Measurements from ENCODE around the gene SLC45A2. TPM values are rescaled to one million over a fixed set of nuclear protein-coding genes. Genes with fewer than 3 reads are reported as not detected.
"Not testable (repeated sequence)": the region's sequence is repeated elsewhere in the genome, so short reads cannot be mapped to it uniquely, and the experiment has no call there.

The SLC45A2 gene
- total RNA-seq, 2 experiments from 2014 or later = not detected

DNA sequence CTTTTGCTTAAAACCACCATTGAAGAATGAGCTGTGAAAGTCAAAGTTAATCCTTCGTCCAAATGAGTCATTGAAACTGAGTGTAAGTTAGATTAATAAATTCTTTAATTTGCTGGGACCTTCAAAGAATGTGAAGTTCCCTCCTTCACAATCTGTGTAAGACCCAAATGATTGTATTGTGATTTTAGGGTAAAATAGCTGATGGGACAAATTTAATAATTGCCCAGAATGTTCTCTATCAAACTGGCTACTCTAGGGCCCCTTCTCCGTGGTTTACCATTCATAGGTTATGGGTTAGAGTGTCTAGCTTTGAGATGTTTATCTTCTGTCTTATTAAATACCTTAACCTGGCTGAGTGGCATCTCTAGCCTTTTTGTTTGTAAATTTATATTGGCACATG lies 46.6 kb upstream of the SLC45A2 start:
- TF ChIP-seq, protein P1, sequence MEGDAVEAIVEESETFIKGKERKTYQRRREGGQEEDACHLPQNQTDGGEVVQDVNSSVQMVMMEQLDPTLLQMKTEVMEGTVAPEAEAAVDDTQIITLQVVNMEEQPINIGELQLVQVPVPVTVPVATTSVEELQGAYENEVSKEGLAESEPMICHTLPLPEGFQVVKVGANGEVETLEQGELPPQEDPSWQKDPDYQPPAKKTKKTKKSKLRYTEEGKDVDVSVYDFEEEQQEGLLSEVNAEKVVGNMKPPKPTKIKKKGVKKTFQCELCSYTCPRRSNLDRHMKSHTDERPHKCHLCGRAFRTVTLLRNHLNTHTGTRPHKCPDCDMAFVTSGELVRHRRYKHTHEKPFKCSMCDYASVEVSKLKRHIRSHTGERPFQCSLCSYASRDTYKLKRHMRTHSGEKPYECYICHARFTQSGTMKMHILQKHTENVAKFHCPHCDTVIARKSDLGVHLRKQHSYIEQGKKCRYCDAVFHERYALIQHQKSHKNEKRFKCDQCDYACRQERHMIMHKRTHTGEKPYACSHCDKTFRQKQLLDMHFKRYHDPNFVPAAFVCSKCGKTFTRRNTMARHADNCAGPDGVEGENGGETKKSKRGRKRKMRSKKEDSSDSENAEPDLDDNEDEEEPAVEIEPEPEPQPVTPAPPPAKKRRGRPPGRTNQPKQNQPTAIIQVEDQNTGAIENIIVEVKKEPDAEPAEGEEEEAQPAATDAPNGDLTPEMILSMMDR (conservative IDR thresholded peaks at IDR 0.05; ENCODE audit: low read length) = no peak
- no peak for TF ChIP-seq EZH2phosphoT487 (IDR thresholded peaks at IDR 0.05; ENCODE audit: borderline replicate concordance, low read depth, low read length)
- CTCF ChIA-PET (ENCODE audit: unreplicated experiment) = no interaction called here

DNA sequence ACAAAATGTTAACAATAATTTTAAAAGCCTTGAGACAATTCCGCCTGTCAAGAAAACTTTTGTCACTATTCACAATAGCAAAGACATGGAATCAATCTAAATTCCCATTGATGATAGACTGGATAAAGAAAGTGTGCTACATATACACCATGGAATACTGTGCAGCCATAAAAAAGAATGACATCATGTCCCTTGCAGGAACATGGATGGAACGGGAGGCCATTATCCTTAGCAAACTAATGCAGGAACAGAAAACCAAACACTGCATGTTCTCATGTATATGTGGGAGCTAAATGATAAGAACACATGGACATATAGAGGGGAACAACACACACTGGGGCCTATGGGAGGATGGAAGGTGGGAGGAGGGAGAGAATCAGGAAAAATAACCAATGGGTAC lies 46.1 kb upstream of the SLC45A2 start:
- H3K36me3 ChIP-seq (ENCODE audit: insufficient read depth, low read length); DNase-seq (ENCODE audit: low spot score); POLR2A ChIA-PET; H4K20me1 ChIP-seq (ENCODE audit: insufficient read depth, low read length); BruUV-seq (replicated peaks); H3K4me2 ChIP-seq (ENCODE audit: low read length); H2AFZ ChIP-seq (ENCODE audit: low read length); H3K9me3 ChIP-seq (ENCODE audit: low read length); intact Hi-C loops (cut with micrococcal nuclease; ENCODE audit: unreplicated experiment); H3K9me2 ChIP-seq (ENCODE audit: insufficient read depth, low read length); H3K4me3 ChIP-seq (ENCODE audit: low read depth, low read length, poor library complexity, severe bottlenecking); H3K79me2 ChIP-seq (ENCODE audit: insufficient read depth, low read depth, low read length); H3K4me1 ChIP-seq (ENCODE audit: insufficient read depth, low read length, poor library complexity, severe bottlenecking); H3K27ac ChIP-seq (ENCODE audit: low read depth, low read length, poor library complexity, severe bottlenecking); CTCF ChIA-PET (ENCODE audit: unreplicated experiment): not testable (repeated sequence)

More for the DNA sequence above, 46.6 kb upstream of the SLC45A2 start:
- Histone ChIP-seq H3K4me2 (ENCODE audit: low read length) (no peak overlapping the region), H4K20me1 (ENCODE audit: insufficient read depth, low read length) (no peaks in the 10 kb centered on the region), H3K9me3 (ENCODE audit: low read length) (no peaks in the 10 kb centered on the region), H3K4me1 (ENCODE audit: insufficient read depth, low read length, poor library complexity, severe bottlenecking) (no peaks in the 10 kb centered on the region), H3K9me2 (ENCODE audit: insufficient read depth, low read length) (no peaks in the 10 kb centered on the region), H3K4me3 (ENCODE audit: low read depth, low read length, poor library complexity, severe bottlenecking) (no peak overlapping the region), H3K27ac (ENCODE audit: low read depth, low read length, poor library complexity, severe bottlenecking) (no peak overlapping the region), H3K79me2 (ENCODE audit: insufficient read depth, low read depth, low read length) (no peaks in the 10 kb centered on the region), H2AFZ (ENCODE audit: low read length) (no peak overlapping the region), H3K36me3 (ENCODE audit: insufficient read depth, low read length) (no peaks in the 10 kb centered on the region)
- intact Hi-C loops (cut with micrococcal nuclease; ENCODE audit: unreplicated experiment) = no loop called here
- no TSS peak for BruUV-seq (replicated peaks)
- POLR2A ChIA-PET = no interaction called here
- DNase-seq (ENCODE audit: low spot score) = no peak

DNA sequence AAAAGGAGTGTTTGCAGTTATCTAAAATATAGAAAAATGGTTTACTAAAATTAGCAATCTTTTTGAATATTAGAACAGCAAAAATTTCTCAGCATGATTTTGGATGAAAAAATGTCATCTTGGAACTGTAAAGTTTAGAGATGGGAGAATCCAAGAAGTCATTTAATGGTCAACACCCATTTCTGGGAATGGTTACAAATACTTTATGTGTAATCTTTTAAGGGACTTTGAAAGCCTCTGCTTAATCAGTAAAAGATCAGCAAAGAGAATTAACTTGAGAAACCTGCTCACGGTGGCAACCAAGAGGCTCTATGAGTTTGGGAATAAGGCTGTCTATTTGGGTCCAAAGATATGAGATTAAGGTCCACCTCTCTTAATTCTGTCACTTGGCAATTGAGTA lies 45.6 kb upstream of the SLC45A2 start:
- no peak for TF ChIP-seq EZH2phosphoT487 (IDR thresholded peaks at IDR 0.05; ENCODE audit: borderline replicate concordance, low read depth, low read length)
- TF ChIP-seq, protein P1 (conservative IDR thresholded peaks at IDR 0.05; ENCODE audit: low read length) = no peak

More for the DNA sequence above, 45.6 kb upstream of the SLC45A2 start:
- no peaks in the 10 kb centered on the region for H3K79me2 ChIP-seq (ENCODE audit: insufficient read depth, low read depth, low read length)
- no TSS peak for BruUV-seq (replicated peaks)
- H3K4me3 ChIP-seq (ENCODE audit: low read depth, low read length, poor library complexity, severe bottlenecking) = no peak overlapping the region
- H3K9me3 ChIP-seq (ENCODE audit: low read length) = no peaks in the 10 kb centered on the region
- ChIA-PET POLR2A (no interaction called here), CTCF (ENCODE audit: unreplicated experiment) (no interaction called here)
- H3K9me2 ChIP-seq (ENCODE audit: insufficient read depth, low read length) = no peaks in the 10 kb centered on the region
- H4K20me1 ChIP-seq (ENCODE audit: insufficient read depth, low read length) = no peaks in the 10 kb centered on the region
- no peaks in the 10 kb centered on the region for H3K4me1 ChIP-seq (ENCODE audit: insufficient read depth, low read length, poor library complexity, severe bottlenecking)
- DNase-seq (ENCODE audit: low spot score) = no peak
- H3K36me3 ChIP-seq (ENCODE audit: insufficient read depth, low read length) = no peaks in the 10 kb centered on the region
- intact Hi-C loops (cut with micrococcal nuclease; ENCODE audit: unreplicated experiment) = no loop called here
- H2AFZ ChIP-seq (ENCODE audit: low read length) = no peak overlapping the region
- no peak overlapping the region for H3K27ac ChIP-seq (ENCODE audit: low read depth, low read length, poor library complexity, severe bottlenecking)
- no peak overlapping the region for H3K4me2 ChIP-seq (ENCODE audit: low read length)
